GM18867 (cell line): ENCODE measurements around the gene CACNG7.
"Not testable (repeated sequence)": the region's sequence is repeated elsewhere in the genome, so short reads cannot be mapped to it uniquely, and the experiment has no call there.

Source experiments
- ATAC-seq: cut with Tn5 transposase; IDR thresholded peaks from one replicate; pipeline ENCODE4 v1.9.1; 2021; ENCODE audit warnings: mild to moderate bottlenecking, moderate library complexity; ENCODE audit not compliant: unreplicated experiment

Gene CACNG7

GRCh38 chr19:53947624-53948023 lies 38.5 kb downstream of the CACNG7 start:
- no peak for ATAC-seq

GRCh38 chr19:53948611-53949010 lies 39.5 kb downstream of the CACNG7 start:
- not testable (repeated sequence) for ATAC-seq

GRCh38 chr19:53951436-53951835 lies 42.4 kb downstream of the CACNG7 start:
- ATAC-seq = no peak

GRCh38 chr19:53951947-53952346 lies 42.9 kb downstream of the CACNG7 start:
- ATAC-seq = no peak

- no peak for ATAC-seq
These were observed 44.3 kb downstream of the CACNG7 start for GRCh38 chr19:53953383-53953782.

- ATAC-seq = no peak
These were observed 48.5 kb downstream of the CACNG7 start for GRCh38 chr19:53957448-53958167.

GRCh38 chr19:53958168-53958571 lies 49.1 kb downstream of the CACNG7 start:
- no peak for ATAC-seq

GRCh38 chr19:53958823-53959757 lies 50.0 kb downstream of the CACNG7 start:
- no peak for ATAC-seq

GRCh38 chr19:53960187-53960586 lies 51.1 kb downstream of the CACNG7 start:
- ATAC-seq = no peak

- no peak for ATAC-seq
These were observed 51.8 kb downstream of the CACNG7 start for GRCh38 chr19:53960886-53961285.

GRCh38 chr19:53961523-53962356 lies 52.7 kb downstream of the CACNG7 start:
- ATAC-seq = no peak

GRCh38 chr19:53962887-53963431 lies 53.9 kb downstream of the CACNG7 start, which contains the start of gene CACNG8:
Gene CACNG8, plus strand, starts transcription at chr19:53962937.
- no peak for ATAC-seq

GRCh38 chr19:53965091-53965490 lies 56.0 kb downstream of the CACNG7 start:
- ATAC-seq = no peak

GRCh38 chr19:53966931-53967330 lies 57.9 kb downstream of the CACNG7 start:
- ATAC-seq = no peak

GRCh38 chr19:53969366-53969765 lies 60.3 kb downstream of the CACNG7 start:
- no peak for ATAC-seq

- ATAC-seq = no peak
These were observed 62.6 kb downstream of the CACNG7 start for GRCh38 chr19:53971673-53972072.

GRCh38 chr19:53977429-53977990 lies 68.4 kb downstream of the CACNG7 start:
- no peak for ATAC-seq

GRCh38 chr19:53977991-53978731 lies 69.1 kb downstream of the CACNG7 start:
- ATAC-seq = no peak

- no peak for ATAC-seq
These were observed 70.1 kb downstream of the CACNG7 start for GRCh38 chr19:53978975-53979801.
